Measurements from ENCODE around the gene NLN.
"Not testable (repeated sequence)": the region's sequence is repeated elsewhere in the genome, so short reads cannot be mapped to it uniquely, and the experiment has no call there.

NLN gene

GRCh38 chr5:65721720-65722574 is at the start of gene NLN, which contains the start of gene SGTB:
NLN (plus strand) TSS chr5:65722205; CDS start chr5:65722374, 169 bp downstream.
SGTB (minus strand) TSS chr5:65722109; CDS start chr5:65720807, 1,302 bp downstream.
- DNase-seq (ENCODE audit: low spot score) = peak; percentile 79

GRCh38 chr5:65672796-65673195 is 49.2 kb upstream of the NLN start:
- DNase-seq (ENCODE audit: low spot score) = no peak

- no peak for DNase-seq (ENCODE audit: low spot score)
Measured at GRCh38 chr5:65674749-65675148, 47.3 kb upstream of the NLN start.

- not testable (repeated sequence) for DNase-seq (ENCODE audit: low spot score)
Measured at GRCh38 chr5:65676056-65676455, 45.9 kb upstream of the NLN start.

- DNase-seq (ENCODE audit: low spot score) = no peak
Measured at GRCh38 chr5:65682148-65682547, 39.9 kb upstream of the NLN start.

- DNase-seq (ENCODE audit: low spot score) = no peak
Measured at GRCh38 chr5:65693121-65693520, 28.9 kb upstream of the NLN start.

- no peak for DNase-seq (ENCODE audit: low spot score)
Measured at GRCh38 chr5:65695162-65695755, 26.7 kb upstream of the NLN start.

GRCh38 chr5:65695896-65696295 is 26.1 kb upstream of the NLN start:
- no peak for DNase-seq (ENCODE audit: low spot score)

- DNase-seq (ENCODE audit: low spot score) = no peak
Measured at GRCh38 chr5:65696892-65697291, 25.1 kb upstream of the NLN start.

GRCh38 chr5:65699338-65699737 is 22.7 kb upstream of the NLN start:
- DNase-seq (ENCODE audit: low spot score) = no peak

- DNase-seq (ENCODE audit: low spot score) = no peak
Measured at GRCh38 chr5:65702036-65702435, 20.0 kb upstream of the NLN start.

- DNase-seq (ENCODE audit: low spot score) = no peak
Measured at GRCh38 chr5:65704621-65705239, 17.3 kb upstream of the NLN start.

- DNase-seq (ENCODE audit: low spot score) = no peak
Measured at GRCh38 chr5:65707663-65708062, 14.3 kb upstream of the NLN start.

GRCh38 chr5:65708145-65708544 is 13.9 kb upstream of the NLN start:
- DNase-seq (ENCODE audit: low spot score) = no peak

- no peak for DNase-seq (ENCODE audit: low spot score)
Measured at GRCh38 chr5:65718576-65719310, 3.3 kb upstream of the NLN start.

- peak; percentile 46 for DNase-seq (ENCODE audit: low spot score)
Measured at GRCh38 chr5:65721050-65721719, 820 bp upstream of the NLN start.

- peak; percentile 51 for DNase-seq (ENCODE audit: low spot score)
Measured at GRCh38 chr5:65722575-65723403, 784 bp downstream of the NLN start.

- DNase-seq (ENCODE audit: low spot score) = no peak
Measured at GRCh38 chr5:65727491-65728156, 5.6 kb downstream of the NLN start.

- DNase-seq (ENCODE audit: low spot score) = no peak
Measured at GRCh38 chr5:65728218-65728617, 6.2 kb downstream of the NLN start.

- DNase-seq (ENCODE audit: low spot score) = no peak
Measured at GRCh38 chr5:65730910-65731309, 8.9 kb downstream of the NLN start.
